Liver (tissue), 9 donors: ENCODE results near the gene CCS. TPM values are rescaled to one million over a fixed set of nuclear protein-coding genes. Genes with fewer than 3 reads are reported as not detected.

Source experiments
- DNase-seq: peaks from one replicate; pipeline ENCODE4 v3.0.0-alpha.2; 2017; ENCODE audit warnings: low spot score
- H3K27ac ChIP-seq, 2 donors: one replicate each; pipeline ENCODE4 v1.7.0; 2013; ENCODE audit warnings: inconsistent platforms in 2 of 2, low read length in 2 of 2, control low read depth in 1 of 2, low read depth in 1 of 2, mild to moderate bottlenecking in 1 of 2
- H3K27me3 ChIP-seq, 4 donors: one replicate each; pipeline versions ENCODE4 v1.6.1 to v1.7.0; 2013; ENCODE audit warnings: low read length in 3 of 4, inconsistent platforms in 1 of 4, mild to moderate bottlenecking in 1 of 4, moderate library complexity in 1 of 4; ENCODE audit not compliant: control insufficient read depth in 4 of 4, insufficient read depth in 4 of 4
- H3K36me3 ChIP-seq, 4 donors: one replicate each; pipeline versions ENCODE4 v1.6.1 to v1.7.0; 2013; ENCODE audit warnings: low read length in 3 of 4, mild to moderate bottlenecking in 3 of 4, low read depth in 1 of 4, moderate library complexity in 1 of 4; ENCODE audit not compliant: control insufficient read depth in 4 of 4, insufficient read depth in 3 of 4
- H3K4me1 ChIP-seq, 4 donors: one replicate each; pipeline versions ENCODE4 v1.6.1 to v1.7.0; 2013; ENCODE audit warnings: low read length in 3 of 4, mild to moderate bottlenecking in 3 of 4, moderate library complexity in 1 of 4; ENCODE audit not compliant: control insufficient read depth in 4 of 4, insufficient read depth in 4 of 4
- H3K4me3 ChIP-seq, 3 donors: one replicate each; pipeline versions ENCODE4 v1.6.1 to v1.7.0; 2013; ENCODE audit warnings: low read length in 3 of 3, control low read depth in 1 of 3, low read depth in 1 of 3, mild to moderate bottlenecking in 1 of 3
- H3K9ac ChIP-seq, 2 donors: one replicate each; pipeline ENCODE4 v1.7.0; 2013; ENCODE audit warnings: low read length in 2 of 2, mild to moderate bottlenecking in 2 of 2, moderate library complexity in 2 of 2, control low read depth in 1 of 2, low read depth in 1 of 2
- H3K9me3 ChIP-seq, 4 donors: one replicate each; pipeline versions ENCODE4 v1.6.1 to v1.7.0; 2013; ENCODE audit warnings: low read length in 3 of 4; ENCODE audit not compliant: control insufficient read depth in 4 of 4
- ATF3 ChIP-seq: IDR thresholded peaks from 2 replicates; pipeline ENCODE4 v1.6.1; 2016; ENCODE audit warnings: antibody characterized with exemption
- EGR1 ChIP-seq, 2 donors: IDR thresholded peaks; 2 replicates each; pipeline ENCODE4 v1.6.1; 2016 to 2018; ENCODE audit warnings: antibody characterized with exemption in 2 of 2, low read depth in 2 of 2
- FOXA1 ChIP-seq: IDR thresholded peaks from 2 replicates; pipeline ENCODE4 v1.6.1; 2016; ENCODE audit warnings: antibody characterized with exemption
- FOXA2 ChIP-seq: IDR thresholded peaks from 2 replicates; pipeline ENCODE4 v1.6.1; 2016; ENCODE audit warnings: antibody characterized with exemption
- GABPA ChIP-seq, 2 donors: IDR thresholded peaks in 1 of 2; conservative IDR thresholded peaks in 1 of 2; 2 replicates each; pipeline ENCODE4 v1.6.1; 2016; ENCODE audit warnings: antibody characterized with exemption in 2 of 2, mild to moderate bottlenecking in 1 of 2, moderate library complexity in 1 of 2
- HNF4A ChIP-seq, 2 donors: conservative IDR thresholded peaks; 2 replicates each; pipeline ENCODE4 v1.6.1; 2016; ENCODE audit warnings: antibody characterized with exemption in 2 of 2, mild to moderate bottlenecking in 2 of 2
- HNF4G ChIP-seq: IDR thresholded peaks from 2 replicates; pipeline ENCODE4 v1.6.1; 2016; ENCODE audit warnings: antibody characterized with exemption
- MAX ChIP-seq: IDR thresholded peaks from 2 replicates; pipeline ENCODE4 v1.6.1; 2016; ENCODE audit warnings: antibody characterized with exemption
- NR2F2 ChIP-seq: IDR thresholded peaks from 2 replicates; pipeline ENCODE4 v1.6.1; 2016; ENCODE audit warnings: antibody characterized with exemption
- RAD21 ChIP-seq, 2 donors: IDR thresholded peaks; 2 replicates each; pipeline ENCODE4 v1.6.1; 2016; ENCODE audit warnings: antibody characterized with exemption in 2 of 2, mild to moderate bottlenecking in 2 of 2
- REST ChIP-seq: IDR thresholded peaks from 2 replicates; pipeline ENCODE4 v1.6.1; 2016; ENCODE audit warnings: antibody characterized with exemption, mild to moderate bottlenecking
- RXRA ChIP-seq, 2 donors: IDR thresholded peaks; 2 replicates each; pipeline ENCODE4 v1.6.1; 2017 to 2018; ENCODE audit warnings: antibody characterized with exemption in 2 of 2, mild to moderate bottlenecking in 1 of 2
- SP1 ChIP-seq: IDR thresholded peaks from 2 replicates; pipeline ENCODE4 v1.6.1; 2018; ENCODE audit warnings: antibody characterized with exemption, mild to moderate bottlenecking
- TAF1 ChIP-seq: conservative IDR thresholded peaks from 2 replicates; pipeline ENCODE4 v1.6.1; 2016; ENCODE audit warnings: antibody characterized with exemption, mild to moderate bottlenecking
- YY1 ChIP-seq: IDR thresholded peaks from 2 replicates; pipeline ENCODE4 v1.6.1; 2016; ENCODE audit warnings: antibody characterized with exemption, mild to moderate bottlenecking
- ZBTB33 ChIP-seq: IDR thresholded peaks from 2 replicates; pipeline ENCODE4 v1.6.1; 2016; ENCODE audit warnings: antibody characterized with exemption
- WGBS: extraction: QIAGEN DNeasy Blood & Tissue Kit; methylation state at CpG from one replicate; pipeline ENCODE4 v1.1.7; 2013; 5-methylcytosine and 5-hydroxymethylcytosine counted together
- polyA plus RNA-seq, 2 donors: library from polyadenylated mRNA; stranded (reverse) in 1 of 2; unstranded in 1 of 2; fragments of 200-250 nt in 1 of 2; fragments of >200 nt in 1 of 2; fragmentation: Nextera tagmentation in 1 of 2; extraction: Ambion mirVana in 1 of 2; gene quantifications; one replicate each; pipeline versions ENCODE4 v1.2.1 to v1.2.3, GENCODE V29; 2013 to 2015
- total RNA-seq, 2 donors: library from RNA; depleted of rRNA; stranded (reverse); fragments of >200 nt; gene quantifications; one replicate each; pipeline ENCODE4 v1.2.3, GENCODE V29; 2014
- donor health status: healthy.
- donor health status: healthy.
- donor health status: healthy.
- donor health status: healthy.
- donor health status: healthy.

CCS gene
- total and polyA plus RNA-seq, 4 donors: 30.2 to 80.2 (median 46.8) TPM

- DNase-seq: no peak
- Histone ChIP-seq H3K9ac (no peak overlapping the region), H3K4me3 (no peak overlapping the region), H3K27me3 (no peaks in the 10 kb centered on the region), H3K4me1 (peaks cover 4 to 8% (median 6%) of the 10 kb centered on the region in 4 donors), H3K36me3 (no peaks in the 10 kb centered on the region), H3K9me3 (no peaks in the 10 kb centered on the region), H3K27ac (no peak overlapping the region)
- TF ChIP-seq ATF3 (no peak), ZBTB33 (no peak), HNF4A (conservative IDR thresholded peaks at IDR 0.05) (no peak), REST (no peak), FOXA1 (no peak), RAD21 (IDR thresholded peaks at IDR 0.05) (no peak), RXRA (IDR thresholded peaks at IDR 0.05) (no peak), SP1 (no peak), MAX (no peak)
- WGBS: 97% methylated on average over 3 of the region's 3 CpGs
Observed at GRCh38 chr11:66549696-66550095, 43.3 kb upstream of the CCS start.

GRCh38 chr11:66550887-66551286 lies 42.1 kb upstream of the CCS start:
- no peaks in the 10 kb centered on the region for H3K36me3 ChIP-seq
- H3K4me3 ChIP-seq: no peak overlapping the region
- TF ChIP-seq RAD21 (IDR thresholded peaks at IDR 0.05): no peak
- no peak for TF ChIP-seq ATF3
- no peak for TF ChIP-seq HNF4A (conservative IDR thresholded peaks at IDR 0.05)
- DNase-seq: no peak
- H3K4me1 ChIP-seq: peaks cover 0 to 5% (median 3%) of the 10 kb centered on the region in 4 donors
- 86% methylated on average over 4 of the region's 4 CpGs for WGBS
- H3K9me3 ChIP-seq: no peaks in the 10 kb centered on the region
- no peak overlapping the region for H3K27ac ChIP-seq
- no peak overlapping the region for H3K9ac ChIP-seq
- H3K27me3 ChIP-seq: no peaks in the 10 kb centered on the region

- Histone ChIP-seq H3K9ac (no peak overlapping the region), H3K4me1 (peaks cover 0 to 3% (median 1%) of the 10 kb centered on the region in 4 donors), H3K27me3 (no peaks in the 10 kb centered on the region), H3K4me3 (no peak overlapping the region), H3K36me3 (no peaks in the 10 kb centered on the region), H3K27ac (no peak overlapping the region), H3K9me3 (no peaks in the 10 kb centered on the region)
- no peak for TF ChIP-seq RXRA (IDR thresholded peaks at IDR 0.05)
- TF ChIP-seq TAF1: no peak
- TF ChIP-seq EGR1 (IDR thresholded peaks at IDR 0.05; ENCODE audit: low read depth in 2 of 2): no peak
- no peak for TF ChIP-seq ZBTB33
- no peak for TF ChIP-seq NR2F2
- no peak for TF ChIP-seq MAX
- no peak for TF ChIP-seq SP1
- TF ChIP-seq GABPA (IDR thresholded peaks at IDR 0.05 in 1 of 2, conservative IDR thresholded peaks at IDR 0.05 in 1 of 2): no peak
- TF ChIP-seq RAD21 (IDR thresholded peaks at IDR 0.05): no peak
- no peak for TF ChIP-seq YY1
- TF ChIP-seq HNF4G: no peak
- TF ChIP-seq FOXA2: no peak
- TF ChIP-seq HNF4A (conservative IDR thresholded peaks at IDR 0.05): no peak
- no peak for TF ChIP-seq FOXA1
- no peak for TF ChIP-seq ATF3
- WGBS: 90% methylated on average over 5 of the region's 5 CpGs
- DNase-seq: no peak
Observed at GRCh38 chr11:66554602-66555001, 38.4 kb upstream of the CCS start.
